ENCODE measurements around the gene VSTM4.

Gene VSTM4

GRCh38 chr10:49066944-49067730, 48.2 kb downstream of the VSTM4 start:
- no peak for DNase-seq

DNA sequence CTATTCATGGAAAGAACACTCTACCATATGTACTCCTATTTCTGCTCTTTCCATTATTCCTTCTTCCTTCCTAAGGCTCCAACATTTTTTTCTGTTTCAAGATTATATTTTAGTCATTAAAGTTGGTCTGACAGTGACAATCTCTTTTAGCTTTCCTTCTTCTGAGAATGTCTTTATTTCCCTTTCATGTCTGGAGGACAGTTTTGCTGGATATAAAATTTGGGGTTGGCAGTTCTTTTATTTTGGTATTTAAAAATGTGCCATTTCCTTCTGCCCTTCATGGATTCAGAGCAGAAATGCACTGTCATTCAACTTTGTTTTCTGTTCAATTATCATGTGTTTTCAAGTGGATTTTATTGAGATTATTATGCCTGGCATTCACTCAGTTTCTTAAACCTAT, 53.1 kb downstream of the VSTM4 start:
- DNase-seq: no peak

DNA sequence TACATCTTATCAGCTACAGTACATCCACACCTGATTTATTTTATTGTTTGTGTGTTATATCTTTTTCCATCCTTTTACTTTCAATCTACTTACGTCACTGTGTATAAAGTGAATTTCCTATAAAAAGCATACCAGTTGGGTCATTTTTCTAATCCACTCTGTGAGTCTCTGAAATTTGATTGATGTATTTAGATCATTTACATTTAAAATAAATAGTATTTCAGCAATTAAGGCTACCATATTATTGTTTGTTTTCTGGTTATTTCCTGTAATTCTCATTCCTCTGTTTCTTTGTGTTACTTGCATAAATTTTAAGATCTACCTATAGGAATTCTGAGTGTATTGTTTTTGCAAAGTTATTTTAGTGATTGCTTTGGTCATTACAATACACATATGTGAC, 53.7 kb downstream of the VSTM4 start:
- no peak for DNase-seq

GRCh38 chr10:49058463-49059255, 56.7 kb downstream of the VSTM4 start:
- no peak for DNase-seq

GRCh38 chr10:49057231-49057880, 58.0 kb downstream of the VSTM4 start:
- no peak for DNase-seq

DNA sequence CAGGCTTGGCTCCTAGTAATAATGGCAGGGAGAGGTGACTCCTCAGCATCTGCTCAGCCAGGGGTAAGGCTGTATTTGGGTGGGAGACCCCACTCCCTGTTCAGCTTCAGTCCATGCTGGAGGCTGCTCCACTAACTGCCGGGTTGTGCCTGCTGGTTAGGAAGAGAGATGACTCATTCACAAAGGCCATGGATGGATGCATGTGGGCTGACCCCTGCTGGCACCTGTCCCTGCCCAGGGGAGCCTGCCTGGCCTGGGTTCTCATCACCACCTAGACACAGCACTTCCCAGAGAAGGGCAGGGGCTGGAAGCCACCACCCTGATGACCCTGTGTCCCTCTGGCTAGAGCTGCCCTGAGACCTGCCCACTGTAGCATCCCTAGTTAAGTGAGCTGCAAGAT, 59.0 kb downstream of the VSTM4 start:
- no peak for DNase-seq

- no peak for DNase-seq
These were observed 60.0 kb downstream of the VSTM4 start for GRCh38 chr10:49055221-49055849.

GRCh38 chr10:49054753-49055152, 60.6 kb downstream of the VSTM4 start:
- DNase-seq: no peak

- no peak for DNase-seq
These were observed 61.2 kb downstream of the VSTM4 start for GRCh38 chr10:49053998-49054692.

- DNase-seq: no peak
These were observed 62.0 kb downstream of the VSTM4 start for GRCh38 chr10:49053053-49053997.

- DNase-seq: no peak
These were observed 63.3 kb downstream of the VSTM4 start for GRCh38 chr10:49052069-49052468.

GRCh38 chr10:49050906-49051305, 64.4 kb downstream of the VSTM4 start:
- no peak for DNase-seq

- DNase-seq: no peak
These were observed 65.0 kb downstream of the VSTM4 start for GRCh38 chr10:49050366-49050765.

DNA sequence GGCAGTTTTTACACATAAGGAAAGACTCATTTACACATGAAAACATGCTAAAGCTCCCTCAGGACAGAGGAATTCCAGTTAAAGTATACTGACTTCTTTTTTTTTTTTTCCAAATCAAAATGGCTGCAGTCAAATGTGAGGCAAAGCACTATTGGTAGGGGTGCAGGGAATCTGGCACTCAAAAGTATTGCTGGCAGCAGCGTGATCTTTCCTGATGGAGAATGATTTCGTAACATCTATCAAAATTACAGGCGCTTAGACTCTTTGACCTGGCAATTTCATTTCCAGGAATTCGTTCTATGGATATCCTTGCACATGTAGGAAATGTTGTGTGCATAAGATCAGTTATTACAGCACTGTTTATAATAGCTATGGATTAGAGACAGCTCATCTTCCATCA, 65.7 kb downstream of the VSTM4 start:
- DNase-seq: no peak

- DNase-seq: no peak
These were observed 68.1 kb downstream of the VSTM4 start for GRCh38 chr10:49047128-49047639.

- DNase-seq: no peak
These were observed 70.8 kb downstream of the VSTM4 start for GRCh38 chr10:49044293-49045193.

DNA sequence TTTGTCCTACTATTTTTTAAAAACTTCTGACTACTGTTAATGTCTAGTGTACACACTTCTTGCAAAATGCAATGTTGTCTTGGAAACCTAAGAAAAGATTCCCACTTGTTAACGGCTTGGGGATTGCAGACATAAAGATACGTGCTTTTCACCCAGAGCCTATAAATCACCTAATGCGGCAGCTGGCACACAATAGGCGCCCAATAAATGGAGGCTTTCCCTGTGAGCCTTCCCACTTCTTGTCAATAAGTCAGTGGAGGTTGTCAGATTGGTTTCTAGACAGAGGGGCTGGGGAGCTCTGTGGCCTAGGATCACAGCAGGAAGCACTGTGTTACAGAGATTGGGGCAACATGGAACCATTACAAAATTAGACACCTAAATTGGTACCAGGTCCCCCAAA, 74.7 kb downstream of the VSTM4 start:
- no peak for DNase-seq

GRCh38 chr10:49039409-49039808, 75.9 kb downstream of the VSTM4 start:
- DNase-seq: no peak

- no peak for DNase-seq
These were observed 76.6 kb downstream of the VSTM4 start for GRCh38 chr10:49038711-49039110.

- no peak for DNase-seq
These were observed 78.1 kb downstream of the VSTM4 start for GRCh38 chr10:49037187-49037586.

Data from NCI-H187 (cell line).